ENCODE results near the gene MN1. TPM values are rescaled to one million over a fixed set of nuclear protein-coding genes. Genes with fewer than 3 reads are reported as not detected.

The MN1 gene
- polyA plus RNA-seq, 2 of the 4 experiments (the other 2 are of a cell fraction): 0.59 to 2.4 TPM

- Histone ChIP-seq H3K4me3 (no peak overlapping the region), H3K27ac (no peak overlapping the region), H3K9me3 (peaks cover 3% of the 10 kb centered on the region; the same call in 1 of the 3 replicates), H3K4me2 (no peak overlapping the region), H3K4me1 (peaks cover 17% of the 10 kb centered on the region)
- ChIA-PET POLR2A (no interaction called here), CTCF (interaction anchor here (0.8 to 1.0 kb wide), 2 partner anchors 8 to 14 kb away, joined by 3 read pairs; no protein-coding TSS in a partner anchor)
- WGBS (ENCODE audit: missing lambda C conversion rate): 78% methylated on average over 5 of the region's 6 CpGs
- DNase-seq (ENCODE audit: low read depth in 1 of 2, low spot score in 1 of 2) (no peak), FAIRE-seq (no peak), ATAC-seq (no peak)
- no peak for TF ChIP-seq EHMT2 (IDR thresholded peaks at IDR 0.05; ENCODE audit: low read depth)
- no peak for TF ChIP-seq EHF (CRISPR knock-in tag; IDR thresholded peaks at IDR 0.05)
- TF ChIP-seq EP300 (IDR thresholded peaks at IDR 0.05): no peak
- TF ChIP-seq HOXB13 (CRISPR knock-in tag; IDR thresholded peaks at IDR 0.05; ENCODE audit: low read depth): no peak
- TF ChIP-seq RARB (CRISPR knock-in tag; IDR thresholded peaks at IDR 0.05): no peak
- no peak for TF ChIP-seq RCOR1 (IDR thresholded peaks at IDR 0.05; ENCODE audit: low read depth, low read length)
- TF ChIP-seq CBX2 (IDR thresholded peaks at IDR 0.05; ENCODE audit: borderline replicate concordance, low read depth): no peak
- TF ChIP-seq KDM1A (IDR thresholded peaks at IDR 0.05; ENCODE audit: low read depth): no peak
- TF ChIP-seq ESRRA (IDR thresholded peaks at IDR 0.05; ENCODE audit: borderline replicate concordance, low read length): no peak
- no peak for TF ChIP-seq NFE2L2 (conservative IDR thresholded peaks at IDR 0.05; ENCODE audit: low read length)
- TF ChIP-seq CTCF (IDR thresholded peaks at IDR 0.05): no peak
- TF ChIP-seq HDAC2 (IDR thresholded peaks at IDR 0.05): no peak
- no peak for TF ChIP-seq HEYL (CRISPR knock-in tag; IDR thresholded peaks at IDR 0.05)
- TF ChIP-seq ATOH8 (CRISPR knock-in tag; IDR thresholded peaks at IDR 0.05; ENCODE audit: low read depth): no peak
- TF ChIP-seq CHD2 (IDR thresholded peaks at IDR 0.05; ENCODE audit: low read length, partially characterized antibody): no peak
- TF ChIP-seq NPAS2 (CRISPR knock-in tag; IDR thresholded peaks at IDR 0.05; ENCODE audit: borderline replicate concordance): no peak
- no peak for TF ChIP-seq CEBPB (IDR thresholded peaks at IDR 0.05)
- TF ChIP-seq CBX8 (IDR thresholded peaks at IDR 0.05): no peak
These were observed 68.7 kb downstream of the MN1 start for GRCh38 chr22:27732841-27733240.

GRCh38 chr22:27732391-27732790 is 69.2 kb downstream of the MN1 start:
- no peak for DNase-seq (ENCODE audit: low read depth in 1 of 2, low spot score in 1 of 2)
- no peak for FAIRE-seq
- ATAC-seq: no peak
- Histone ChIP-seq H3K4me2 (no peak overlapping the region), H3K4me1 (peaks cover 21% of the 10 kb centered on the region), H3K4me3 (no peak overlapping the region), H3K9me3 (peaks cover 2% of the 10 kb centered on the region; the same call in 1 of the 3 replicates), H3K27ac (no peak overlapping the region)
- ChIA-PET CTCF (interaction anchor here (1.0 to 1.1 kb wide), 2 partner anchors 9 to 14 kb away, joined by 3 read pairs; no protein-coding TSS in a partner anchor), POLR2A (no interaction called here)
- TF ChIP-seq MAX (IDR thresholded peaks at IDR 0.05) (no peak), HMGXB4 (CRISPR knock-in tag; IDR thresholded peaks at IDR 0.05; ENCODE audit: borderline replicate concordance) (no peak), ZC3H11A (IDR thresholded peaks at IDR 0.05) (no peak), MYC (IDR thresholded peaks at IDR 0.05; ENCODE audit: borderline replicate concordance, low read length) (no peak), HEYL (CRISPR knock-in tag; IDR thresholded peaks at IDR 0.05) (no peak), ATOH8 (CRISPR knock-in tag; IDR thresholded peaks at IDR 0.05; ENCODE audit: low read depth) (no peak), KDM1A (IDR thresholded peaks at IDR 0.05; ENCODE audit: low read depth) (no peak), NPAS2 (CRISPR knock-in tag; IDR thresholded peaks at IDR 0.05; ENCODE audit: borderline replicate concordance) (no peak), CHD4 (IDR thresholded peaks at IDR 0.05; ENCODE audit: borderline replicate concordance) (no peak), POLR2AphosphoS2 (conservative IDR thresholded peaks at IDR 0.05; ENCODE audit: low read length) (no peak), CBX8 (IDR thresholded peaks at IDR 0.05) (no peak), CTCF (IDR thresholded peaks at IDR 0.05) (no peak), NR3C1 (IDR thresholded peaks at IDR 0.05) (no peak), ESRRA (IDR thresholded peaks at IDR 0.05; ENCODE audit: borderline replicate concordance, low read length) (no peak), HES2 (IDR thresholded peaks at IDR 0.05) (no peak), PHF8 (IDR thresholded peaks at IDR 0.05; ENCODE audit: borderline replicate concordance, low read depth) (no peak), MAZ (IDR thresholded peaks at IDR 0.05; ENCODE audit: borderline replicate concordance, low read depth, low read length) (no peak), HOXB13 (CRISPR knock-in tag; IDR thresholded peaks at IDR 0.05; ENCODE audit: low read depth) (no peak), JUNB (IDR thresholded peaks at IDR 0.05) (no peak)
- WGBS (ENCODE audit: missing lambda C conversion rate): 50% methylated on average over 1 of the region's 2 CpGs

Data from A549 (cell line).